ENCODE measurements around the gene KCNJ6. TPM values are rescaled to one million over a fixed set of nuclear protein-coding genes. Genes with fewer than 3 reads are reported as not detected.

Gene KCNJ6
- total RNA-seq, 1 experiment from 2014 or later = not detected

DNA sequence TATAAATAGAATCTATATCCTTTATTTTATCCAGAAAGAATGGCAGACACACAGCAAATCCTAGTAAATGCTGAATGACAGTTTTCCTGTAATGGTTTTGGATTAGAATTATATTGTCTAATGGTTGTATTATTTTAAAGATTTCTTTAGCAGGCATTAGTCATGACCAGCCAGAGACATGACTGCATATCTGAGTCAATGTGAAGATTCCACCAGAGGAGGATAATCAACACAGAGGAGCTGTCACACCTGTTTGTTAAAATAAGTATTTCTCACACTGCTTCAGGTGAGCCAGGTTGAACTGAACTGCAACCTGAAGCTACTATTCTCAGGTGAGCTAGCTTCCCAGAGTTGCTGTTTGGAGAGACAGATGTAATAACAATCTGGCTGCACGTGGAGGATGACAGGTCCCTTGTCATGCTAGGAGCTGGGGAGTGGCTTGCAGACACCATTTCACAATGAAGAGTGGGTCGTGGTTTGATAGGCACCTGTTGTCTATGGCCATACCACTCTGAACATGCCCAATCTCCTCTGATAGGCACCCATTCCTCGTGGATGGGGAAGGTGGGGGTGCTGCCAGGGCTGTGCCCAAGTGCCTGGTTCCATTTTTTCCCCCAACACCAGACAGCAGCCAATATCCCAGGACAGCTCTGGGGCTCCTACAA is 94.3 kb downstream of the KCNJ6 start:
- Histone ChIP-seq H3K27me3 (ENCODE audit: control insufficient read depth, insufficient read depth, low read length) (peaks cover 2% of the 10 kb centered on the region; the same call in 1 of the 2 replicates), H3K4me3 (ENCODE audit: low read depth in 2 of 2, low read length in 2 of 2) (no peak overlapping the region), H3K27ac (ENCODE audit: low read length) (no peak overlapping the region), H3K36me3 (ENCODE audit: control insufficient read depth, insufficient read depth, low read length) (no peaks in the 10 kb centered on the region), H3K4me1 (ENCODE audit: control insufficient read depth, insufficient read depth, low read length) (no peaks in the 10 kb centered on the region), H3K9me3 (ENCODE audit: control insufficient read depth, insufficient read depth, low read depth, low read length) (no peaks in the 10 kb centered on the region)
- in situ Hi-C loops (cut with HindIII; ENCODE audit: low pct_unique_long_range_greater_than_20kb, low sequenced_read_pairs) = no loop called here
- DNase-seq (ENCODE audit: low read depth, low spot score) (no peak), ATAC-seq (no peak)
- BruUV-seq (replicated peaks) = no TSS peak
- CTCF ChIA-PET = no interaction called here
- TF ChIP-seq, protein P1, sequence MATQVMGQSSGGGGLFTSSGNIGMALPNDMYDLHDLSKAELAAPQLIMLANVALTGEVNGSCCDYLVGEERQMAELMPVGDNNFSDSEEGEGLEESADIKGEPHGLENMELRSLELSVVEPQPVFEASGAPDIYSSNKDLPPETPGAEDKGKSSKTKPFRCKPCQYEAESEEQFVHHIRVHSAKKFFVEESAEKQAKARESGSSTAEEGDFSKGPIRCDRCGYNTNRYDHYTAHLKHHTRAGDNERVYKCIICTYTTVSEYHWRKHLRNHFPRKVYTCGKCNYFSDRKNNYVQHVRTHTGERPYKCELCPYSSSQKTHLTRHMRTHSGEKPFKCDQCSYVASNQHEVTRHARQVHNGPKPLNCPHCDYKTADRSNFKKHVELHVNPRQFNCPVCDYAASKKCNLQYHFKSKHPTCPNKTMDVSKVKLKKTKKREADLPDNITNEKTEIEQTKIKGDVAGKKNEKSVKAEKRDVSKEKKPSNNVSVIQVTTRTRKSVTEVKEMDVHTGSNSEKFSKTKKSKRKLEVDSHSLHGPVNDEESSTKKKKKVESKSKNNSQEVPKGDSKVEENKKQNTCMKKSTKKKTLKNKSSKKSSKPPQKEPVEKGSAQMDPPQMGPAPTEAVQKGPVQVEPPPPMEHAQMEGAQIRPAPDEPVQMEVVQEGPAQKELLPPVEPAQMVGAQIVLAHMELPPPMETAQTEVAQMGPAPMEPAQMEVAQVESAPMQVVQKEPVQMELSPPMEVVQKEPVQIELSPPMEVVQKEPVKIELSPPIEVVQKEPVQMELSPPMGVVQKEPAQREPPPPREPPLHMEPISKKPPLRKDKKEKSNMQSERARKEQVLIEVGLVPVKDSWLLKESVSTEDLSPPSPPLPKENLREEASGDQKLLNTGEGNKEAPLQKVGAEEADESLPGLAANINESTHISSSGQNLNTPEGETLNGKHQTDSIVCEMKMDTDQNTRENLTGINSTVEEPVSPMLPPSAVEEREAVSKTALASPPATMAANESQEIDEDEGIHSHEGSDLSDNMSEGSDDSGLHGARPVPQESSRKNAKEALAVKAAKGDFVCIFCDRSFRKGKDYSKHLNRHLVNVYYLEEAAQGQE (IDR thresholded peaks at IDR 0.05; ENCODE audit: insufficient read depth in 1 of 2, low read depth in 2 of 2, low read length in 1 of 2) = no peak
- TF ChIP-seq, protein P2, sequence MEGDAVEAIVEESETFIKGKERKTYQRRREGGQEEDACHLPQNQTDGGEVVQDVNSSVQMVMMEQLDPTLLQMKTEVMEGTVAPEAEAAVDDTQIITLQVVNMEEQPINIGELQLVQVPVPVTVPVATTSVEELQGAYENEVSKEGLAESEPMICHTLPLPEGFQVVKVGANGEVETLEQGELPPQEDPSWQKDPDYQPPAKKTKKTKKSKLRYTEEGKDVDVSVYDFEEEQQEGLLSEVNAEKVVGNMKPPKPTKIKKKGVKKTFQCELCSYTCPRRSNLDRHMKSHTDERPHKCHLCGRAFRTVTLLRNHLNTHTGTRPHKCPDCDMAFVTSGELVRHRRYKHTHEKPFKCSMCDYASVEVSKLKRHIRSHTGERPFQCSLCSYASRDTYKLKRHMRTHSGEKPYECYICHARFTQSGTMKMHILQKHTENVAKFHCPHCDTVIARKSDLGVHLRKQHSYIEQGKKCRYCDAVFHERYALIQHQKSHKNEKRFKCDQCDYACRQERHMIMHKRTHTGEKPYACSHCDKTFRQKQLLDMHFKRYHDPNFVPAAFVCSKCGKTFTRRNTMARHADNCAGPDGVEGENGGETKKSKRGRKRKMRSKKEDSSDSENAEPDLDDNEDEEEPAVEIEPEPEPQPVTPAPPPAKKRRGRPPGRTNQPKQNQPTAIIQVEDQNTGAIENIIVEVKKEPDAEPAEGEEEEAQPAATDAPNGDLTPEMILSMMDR (IDR thresholded peaks at IDR 0.05) = no peak
- TF ChIP-seq SIN3A (IDR thresholded peaks at IDR 0.05; ENCODE audit: borderline replicate concordance, insufficient read depth, low read depth, low read length) (no peak), TCF7L2 (IDR thresholded peaks at IDR 0.05; ENCODE audit: low read depth, low read length) (no peak), POLR2AphosphoS5 (IDR thresholded peaks at IDR 0.05; ENCODE audit: low read depth, low read length) (no peak)
- intact Hi-C loops (cut with micrococcal nuclease; ENCODE audit: unreplicated experiment) = no loop called here
- POLR2A ChIA-PET = no interaction called here

DNA sequence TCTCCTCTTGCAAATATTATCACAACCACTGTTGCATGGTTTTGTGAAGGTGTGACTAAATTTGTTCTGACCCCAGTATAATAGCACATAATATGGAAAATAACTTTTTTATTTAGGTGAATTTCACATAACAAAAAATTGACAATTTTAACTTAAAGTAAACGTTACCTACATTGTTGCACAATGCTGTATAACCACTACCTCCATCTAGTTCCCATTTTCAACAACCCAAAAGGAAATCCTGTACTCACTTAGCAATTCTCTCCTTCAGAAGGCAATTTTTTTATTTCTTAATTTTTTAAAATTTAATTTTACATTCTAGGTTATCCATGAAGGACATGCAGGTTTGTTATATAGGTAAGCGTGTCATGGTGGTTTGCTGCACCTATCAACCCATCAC is 95.2 kb downstream of the KCNJ6 start:
- ChIA-PET CTCF (no interaction called here), POLR2A (no interaction called here)
- ATAC-seq = no peak
- TF ChIP-seq, protein P1 (IDR thresholded peaks at IDR 0.05; ENCODE audit: insufficient read depth in 1 of 2, low read depth in 2 of 2, low read length in 1 of 2) = no peak
- no peak for TF ChIP-seq SIN3A (IDR thresholded peaks at IDR 0.05; ENCODE audit: borderline replicate concordance, insufficient read depth, low read depth, low read length)
- TF ChIP-seq, protein P2 (IDR thresholded peaks at IDR 0.05) = no peak
- no peak for TF ChIP-seq TCF7L2 (IDR thresholded peaks at IDR 0.05; ENCODE audit: low read depth, low read length)
- BruUV-seq (replicated peaks) = no TSS peak
- Histone ChIP-seq H3K27ac (ENCODE audit: low read length) (no peak overlapping the region), H3K9me3 (ENCODE audit: control insufficient read depth, insufficient read depth, low read depth, low read length) (no peaks in the 10 kb centered on the region), H3K36me3 (ENCODE audit: control insufficient read depth, insufficient read depth, low read length) (no peaks in the 10 kb centered on the region), H3K4me3 (ENCODE audit: low read depth in 2 of 2, low read length in 2 of 2) (no peak overlapping the region), H3K27me3 (ENCODE audit: control insufficient read depth, insufficient read depth, low read length) (peaks cover 2% of the 10 kb centered on the region), H3K4me1 (ENCODE audit: control insufficient read depth, insufficient read depth, low read length) (no peaks in the 10 kb centered on the region)
- in situ Hi-C loops (cut with HindIII; ENCODE audit: low pct_unique_long_range_greater_than_20kb, low sequenced_read_pairs) = no loop called here
- DNase-seq (ENCODE audit: low read depth, low spot score) = no peak
- intact Hi-C loops (cut with micrococcal nuclease; ENCODE audit: unreplicated experiment) = no loop called here
